ENCODE data around the gene FAM53A. TPM values are rescaled to one million over a fixed set of nuclear protein-coding genes. Genes with fewer than 3 reads are reported as not detected.

Gene FAM53A
- total RNA-seq, 1 experiment from 2014 or later, result 3.1 TPM

DNA sequence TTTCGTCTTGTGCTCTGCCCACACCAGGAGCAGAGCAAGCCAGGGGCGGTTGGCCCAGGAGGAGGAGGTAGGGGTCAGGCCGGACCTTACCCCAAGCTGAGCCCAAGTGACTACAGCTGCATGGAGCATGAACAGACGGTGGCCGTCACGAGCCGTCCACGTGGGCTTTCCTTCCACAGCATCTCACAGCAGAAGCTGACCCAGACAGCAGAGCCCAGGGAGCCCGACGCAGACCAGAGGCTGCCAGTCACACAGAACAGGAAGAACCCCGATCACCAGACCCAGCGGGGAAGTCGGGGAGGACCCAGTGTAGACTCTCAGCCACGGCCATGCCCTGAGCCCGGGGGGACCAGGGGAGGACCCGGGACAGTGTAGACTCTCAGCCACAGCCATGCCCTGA is 58.0 kb downstream of the FAM53A start:
- H3K27me3 ChIP-seq (ENCODE audit: low read length), result no peaks in the 10 kb centered on the region
- no peaks in the 10 kb centered on the region for H4K20me1 ChIP-seq (ENCODE audit: low read length)
- H3K4me3 ChIP-seq (ENCODE audit: low read length), result no peak overlapping the region
- TF ChIP-seq EZH2phosphoT487 (IDR thresholded peaks at IDR 0.05; ENCODE audit: borderline replicate concordance, low read length), result no peak
- TF ChIP-seq, protein P1, sequence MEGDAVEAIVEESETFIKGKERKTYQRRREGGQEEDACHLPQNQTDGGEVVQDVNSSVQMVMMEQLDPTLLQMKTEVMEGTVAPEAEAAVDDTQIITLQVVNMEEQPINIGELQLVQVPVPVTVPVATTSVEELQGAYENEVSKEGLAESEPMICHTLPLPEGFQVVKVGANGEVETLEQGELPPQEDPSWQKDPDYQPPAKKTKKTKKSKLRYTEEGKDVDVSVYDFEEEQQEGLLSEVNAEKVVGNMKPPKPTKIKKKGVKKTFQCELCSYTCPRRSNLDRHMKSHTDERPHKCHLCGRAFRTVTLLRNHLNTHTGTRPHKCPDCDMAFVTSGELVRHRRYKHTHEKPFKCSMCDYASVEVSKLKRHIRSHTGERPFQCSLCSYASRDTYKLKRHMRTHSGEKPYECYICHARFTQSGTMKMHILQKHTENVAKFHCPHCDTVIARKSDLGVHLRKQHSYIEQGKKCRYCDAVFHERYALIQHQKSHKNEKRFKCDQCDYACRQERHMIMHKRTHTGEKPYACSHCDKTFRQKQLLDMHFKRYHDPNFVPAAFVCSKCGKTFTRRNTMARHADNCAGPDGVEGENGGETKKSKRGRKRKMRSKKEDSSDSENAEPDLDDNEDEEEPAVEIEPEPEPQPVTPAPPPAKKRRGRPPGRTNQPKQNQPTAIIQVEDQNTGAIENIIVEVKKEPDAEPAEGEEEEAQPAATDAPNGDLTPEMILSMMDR (conservative IDR thresholded peaks at IDR 0.05; ENCODE audit: low read depth, low read length), result no peak
- TF ChIP-seq EZH2 (IDR thresholded peaks at IDR 0.05; ENCODE audit: low read length, unreplicated experiment), result no peak
- H3K79me2 ChIP-seq (ENCODE audit: low read length), result no peaks in the 10 kb centered on the region
- no peaks in the 10 kb centered on the region for H3K36me3 ChIP-seq (ENCODE audit: low read depth, low read length)
- no peak overlapping the region for H2AFZ ChIP-seq (ENCODE audit: low read length)
- ChIA-PET CTCF (no interaction called here), POLR2A (ENCODE audit: unreplicated experiment) (no interaction called here)
- intact Hi-C loops (cut with micrococcal nuclease), result no loop called here
- H3K27ac ChIP-seq (ENCODE audit: low read length), result no peak overlapping the region
- BruUV-seq (replicated peaks), result no TSS peak
- H3K4me2 ChIP-seq (ENCODE audit: low read length), result no peak overlapping the region
- H3K4me1 ChIP-seq (ENCODE audit: insufficient read depth, low read length), result no peaks in the 10 kb centered on the region
- no peaks in the 10 kb centered on the region for H3K9me3 ChIP-seq (ENCODE audit: low read length)
- no peaks in the 10 kb centered on the region for H3F3A ChIP-seq (ENCODE audit: low read length, unreplicated experiment)
- H3K9me2 ChIP-seq (replicated peaks; ENCODE audit: low read length), result no peaks in the 10 kb centered on the region
- ATAC-seq (no peak), DNase-seq (no peak)
- no peak overlapping the region for H3K9ac ChIP-seq (ENCODE audit: low read length)

DNA sequence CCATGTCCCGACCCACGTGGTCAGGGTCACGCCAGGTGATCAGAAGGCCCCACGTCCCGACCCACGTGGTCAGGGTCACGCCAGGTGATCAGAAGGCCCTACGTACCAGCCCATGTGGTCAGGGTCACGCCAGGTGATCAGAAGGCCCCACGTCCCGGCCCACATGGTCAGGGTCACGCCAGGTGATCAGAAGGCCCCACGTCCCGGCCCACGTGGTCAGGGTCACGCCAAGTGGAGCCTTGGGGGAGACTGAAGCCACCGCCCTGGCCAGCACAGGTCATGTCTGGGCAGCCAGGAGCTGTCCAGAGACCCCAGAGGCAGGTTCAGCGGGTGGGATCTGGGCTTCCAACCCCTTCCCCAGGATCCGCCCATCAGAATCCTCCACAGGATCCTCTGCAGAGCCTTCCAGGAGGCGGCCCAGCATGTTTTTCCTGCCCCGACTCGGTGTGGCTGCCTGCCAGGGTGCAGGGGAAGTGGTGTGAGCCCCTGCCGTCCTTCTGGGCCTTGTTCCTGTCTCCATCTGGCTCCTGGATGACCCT is 58.4 kb downstream of the FAM53A start:
- Histone ChIP-seq H3F3A (ENCODE audit: low read length, unreplicated experiment) (no peaks in the 10 kb centered on the region), H4K20me1 (ENCODE audit: low read length) (no peaks in the 10 kb centered on the region), H3K4me3 (ENCODE audit: low read length) (no peak overlapping the region), H3K36me3 (ENCODE audit: low read depth, low read length) (no peaks in the 10 kb centered on the region), H2AFZ (ENCODE audit: low read length) (no peak overlapping the region), H3K79me2 (ENCODE audit: low read length) (no peaks in the 10 kb centered on the region), H3K9ac (ENCODE audit: low read length) (no peak overlapping the region), H3K9me2 (replicated peaks; ENCODE audit: low read length) (no peaks in the 10 kb centered on the region), H3K4me1 (ENCODE audit: insufficient read depth, low read length) (no peaks in the 10 kb centered on the region), H3K4me2 (ENCODE audit: low read length) (no peak overlapping the region), H3K9me3 (ENCODE audit: low read length) (no peaks in the 10 kb centered on the region), H3K27ac (ENCODE audit: low read length) (no peak overlapping the region), H3K27me3 (ENCODE audit: low read length) (no peaks in the 10 kb centered on the region)
- DNase-seq (no peak), ATAC-seq (no peak)
- intact Hi-C loops (cut with micrococcal nuclease), result no loop called here
- POLR2A ChIA-PET (ENCODE audit: unreplicated experiment), result no interaction called here
- CTCF ChIA-PET, result no interaction called here
- TF ChIP-seq EZH2 (IDR thresholded peaks at IDR 0.05; ENCODE audit: low read length, unreplicated experiment), result no peak
- TF ChIP-seq, protein P1 (conservative IDR thresholded peaks at IDR 0.05; ENCODE audit: low read depth, low read length), result no peak
- TF ChIP-seq EZH2phosphoT487 (IDR thresholded peaks at IDR 0.05; ENCODE audit: borderline replicate concordance, low read length), result no peak
- BruUV-seq (replicated peaks), result no TSS peak

DNA sequence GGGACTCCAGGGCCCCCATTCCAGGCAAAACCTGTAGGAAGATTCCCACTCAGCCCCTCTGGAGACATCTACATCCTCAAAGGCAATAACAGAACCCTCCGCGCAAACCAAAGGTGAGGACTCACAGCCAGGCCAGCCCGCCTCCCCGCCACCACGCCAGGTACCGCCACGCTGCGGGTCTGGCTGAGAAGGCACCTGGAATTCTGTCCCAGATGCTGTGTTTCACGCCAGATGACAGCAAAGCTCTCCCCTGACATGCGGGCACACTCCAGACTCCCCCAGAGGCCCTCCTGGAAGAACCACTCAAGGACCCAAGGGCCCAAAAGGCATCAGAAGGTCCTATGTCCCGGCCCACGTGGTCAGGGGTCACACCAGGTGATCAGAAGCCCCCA is 59.6 kb downstream of the FAM53A start:
- no peaks in the 10 kb centered on the region for H3K9me2 ChIP-seq (replicated peaks; ENCODE audit: low read length)
- H3K79me2 ChIP-seq (ENCODE audit: low read length), result no peaks in the 10 kb centered on the region
- no peak overlapping the region for H3K9ac ChIP-seq (ENCODE audit: low read length)
- H3K4me1 ChIP-seq (ENCODE audit: insufficient read depth, low read length), result no peaks in the 10 kb centered on the region
- ATAC-seq, result no peak
- H3K36me3 ChIP-seq (ENCODE audit: low read depth, low read length), result no peaks in the 10 kb centered on the region
- H3F3A ChIP-seq (ENCODE audit: low read length, unreplicated experiment), result no peaks in the 10 kb centered on the region
- no peak overlapping the region for H2AFZ ChIP-seq (ENCODE audit: low read length)
- H3K27ac ChIP-seq (ENCODE audit: low read length), result no peak overlapping the region
- BruUV-seq (replicated peaks), result no TSS peak
- POLR2A ChIA-PET (ENCODE audit: unreplicated experiment), result no interaction called here
- no peak for DNase-seq
- no peaks in the 10 kb centered on the region for H3K9me3 ChIP-seq (ENCODE audit: low read length)
- H3K27me3 ChIP-seq (ENCODE audit: low read length), result no peaks in the 10 kb centered on the region
- no peaks in the 10 kb centered on the region for H4K20me1 ChIP-seq (ENCODE audit: low read length)
- no peak for TF ChIP-seq EZH2phosphoT487 (IDR thresholded peaks at IDR 0.05; ENCODE audit: borderline replicate concordance, low read length)
- TF ChIP-seq, protein P1 (conservative IDR thresholded peaks at IDR 0.05; ENCODE audit: low read depth, low read length), result no peak
- no peak for TF ChIP-seq EZH2 (IDR thresholded peaks at IDR 0.05; ENCODE audit: low read length, unreplicated experiment)
- no peak overlapping the region for H3K4me2 ChIP-seq (ENCODE audit: low read length)
- no peak overlapping the region for H3K4me3 ChIP-seq (ENCODE audit: low read length)
- CTCF ChIA-PET, result no interaction called here
- intact Hi-C loops (cut with micrococcal nuclease), result no loop called here

All from PC-3 (cell line).